Activated CD4-positive, alpha-beta T cell treated with anti-CD3 and anti-CD28 coated beads, Interleukin-2, amount 50 U/mL, for 1 hour (primary cell): ENCODE measurements around the gene FAM25A.
"Not testable (repeated sequence)": the region's sequence is repeated elsewhere in the genome, so short reads cannot be mapped to it uniquely, and the experiment has no call there.

Experiments used
- DNase-seq: peaks from one replicate; pipeline ENCODE4 v3.0.0-alpha.2; 2020

Gene FAM25A

GRCh38 chr10:87014986-87015716 lies 4.9 kb upstream of the FAM25A start:
- not testable (repeated sequence) for DNase-seq

GRCh38 chr10:87018127-87018526 lies 2.0 kb upstream of the FAM25A start:
- DNase-seq: not testable (repeated sequence)

- not testable (repeated sequence) for DNase-seq
Measured at GRCh38 chr10:87019066-87019465, 1.0 kb upstream of the FAM25A start.

- DNase-seq: not testable (repeated sequence)
Measured at GRCh38 chr10:87019504-87019903, 590 bp upstream of the FAM25A start.

- DNase-seq: not testable (repeated sequence)
Measured at GRCh38 chr10:87025285-87025958, 5.3 kb downstream of the FAM25A start.

- not testable (repeated sequence) for DNase-seq
Measured at GRCh38 chr10:87026747-87027508, 6.8 kb downstream of the FAM25A start.

- DNase-seq: not testable (repeated sequence)
Measured at GRCh38 chr10:87030419-87030818, 10.3 kb downstream of the FAM25A start.

GRCh38 chr10:87030912-87031635 lies 11.0 kb downstream of the FAM25A start:
- DNase-seq: no peak

GRCh38 chr10:87036623-87037022 lies 16.5 kb downstream of the FAM25A start:
- no peak for DNase-seq

GRCh38 chr10:87038286-87038717 lies 18.2 kb downstream of the FAM25A start:
- no peak for DNase-seq

GRCh38 chr10:87038786-87039185 lies 18.7 kb downstream of the FAM25A start:
- no peak for DNase-seq

GRCh38 chr10:87043579-87043978 lies 23.5 kb downstream of the FAM25A start:
- DNase-seq: not testable (repeated sequence)

- no peak for DNase-seq
Measured at GRCh38 chr10:87045434-87045938, 25.4 kb downstream of the FAM25A start.

GRCh38 chr10:87053111-87053510 lies 33.0 kb downstream of the FAM25A start:
- DNase-seq: no peak

GRCh38 chr10:87053577-87054181 lies 33.6 kb downstream of the FAM25A start:
- DNase-seq: no peak

- no peak for DNase-seq
Measured at GRCh38 chr10:87054373-87055295, 34.5 kb downstream of the FAM25A start.

- no peak for DNase-seq
Measured at GRCh38 chr10:87058171-87058570, 38.1 kb downstream of the FAM25A start.

GRCh38 chr10:87059401-87059800 lies 39.3 kb downstream of the FAM25A start:
- DNase-seq: no peak

- no peak for DNase-seq
Measured at GRCh38 chr10:87060280-87060928, 40.3 kb downstream of the FAM25A start.

- DNase-seq: no peak
Measured at GRCh38 chr10:87064651-87065050, 44.6 kb downstream of the FAM25A start.

- no peak for DNase-seq
Measured at GRCh38 chr10:87066178-87066577, 46.1 kb downstream of the FAM25A start.
